ENCODE data around the gene LGALS7B. TPM values are rescaled to one million over a fixed set of nuclear protein-coding genes. Genes with fewer than 3 reads are reported as not detected.

Gene LGALS7B
- total RNA-seq, 4 donors from 2014 or later = 2.1 to 58.4 (median 9.8) TPM; not detected in 1

DNA sequence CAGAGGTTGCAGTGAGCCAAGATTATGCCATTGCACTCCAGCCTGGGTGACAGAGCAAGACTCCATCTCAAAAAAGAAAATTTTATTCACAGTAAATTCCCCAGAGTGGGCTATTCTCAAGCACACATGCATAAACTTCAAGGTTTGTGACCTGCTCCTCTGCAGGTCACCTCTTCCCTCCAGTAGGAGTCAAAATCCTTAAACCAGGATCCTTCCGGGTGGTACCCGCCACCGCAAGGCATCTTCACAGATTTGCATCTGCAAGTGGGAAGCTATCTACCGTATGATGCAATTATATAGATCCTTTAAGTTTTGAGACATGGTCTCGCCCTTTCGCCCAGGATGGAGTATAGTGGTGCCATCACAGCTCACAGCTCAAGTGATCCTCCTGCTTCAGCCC lies 45.6 kb downstream of the LGALS7B start:
- Histone ChIP-seq H3K27ac (peak overlapping the region in 3 of 4 donors; percentile 60 to 95 (median 62)), H3K4me1 (peaks cover 0 to 53% (median 10%) of the 10 kb centered on the region in 3 donors), H3K27me3 (no peaks in the 10 kb centered on the region), H3K36me3 (peaks cover 0 to 58% of the 10 kb centered on the region in 2 donors), H3K4me3 (no peak overlapping the region), H3K9me3 (no peaks in the 10 kb centered on the region)
- TF ChIP-seq POLR2AphosphoS5 (IDR thresholded peaks at IDR 0.05) (no peak), EP300 (IDR thresholded peaks at IDR 0.05) (no peak), POLR2A (IDR thresholded peaks at IDR 0.05) (no peak)
- TF ChIP-seq, protein P1, sequence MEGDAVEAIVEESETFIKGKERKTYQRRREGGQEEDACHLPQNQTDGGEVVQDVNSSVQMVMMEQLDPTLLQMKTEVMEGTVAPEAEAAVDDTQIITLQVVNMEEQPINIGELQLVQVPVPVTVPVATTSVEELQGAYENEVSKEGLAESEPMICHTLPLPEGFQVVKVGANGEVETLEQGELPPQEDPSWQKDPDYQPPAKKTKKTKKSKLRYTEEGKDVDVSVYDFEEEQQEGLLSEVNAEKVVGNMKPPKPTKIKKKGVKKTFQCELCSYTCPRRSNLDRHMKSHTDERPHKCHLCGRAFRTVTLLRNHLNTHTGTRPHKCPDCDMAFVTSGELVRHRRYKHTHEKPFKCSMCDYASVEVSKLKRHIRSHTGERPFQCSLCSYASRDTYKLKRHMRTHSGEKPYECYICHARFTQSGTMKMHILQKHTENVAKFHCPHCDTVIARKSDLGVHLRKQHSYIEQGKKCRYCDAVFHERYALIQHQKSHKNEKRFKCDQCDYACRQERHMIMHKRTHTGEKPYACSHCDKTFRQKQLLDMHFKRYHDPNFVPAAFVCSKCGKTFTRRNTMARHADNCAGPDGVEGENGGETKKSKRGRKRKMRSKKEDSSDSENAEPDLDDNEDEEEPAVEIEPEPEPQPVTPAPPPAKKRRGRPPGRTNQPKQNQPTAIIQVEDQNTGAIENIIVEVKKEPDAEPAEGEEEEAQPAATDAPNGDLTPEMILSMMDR (IDR thresholded peaks at IDR 0.05) = no peak
- no peak for ATAC-seq
- WGBS, 2 donors (ENCODE audit: low coverage in 1 of 2) = 93 to 95% methylated on average over 3 to 6 of the region's 6 CpGs

DNA sequence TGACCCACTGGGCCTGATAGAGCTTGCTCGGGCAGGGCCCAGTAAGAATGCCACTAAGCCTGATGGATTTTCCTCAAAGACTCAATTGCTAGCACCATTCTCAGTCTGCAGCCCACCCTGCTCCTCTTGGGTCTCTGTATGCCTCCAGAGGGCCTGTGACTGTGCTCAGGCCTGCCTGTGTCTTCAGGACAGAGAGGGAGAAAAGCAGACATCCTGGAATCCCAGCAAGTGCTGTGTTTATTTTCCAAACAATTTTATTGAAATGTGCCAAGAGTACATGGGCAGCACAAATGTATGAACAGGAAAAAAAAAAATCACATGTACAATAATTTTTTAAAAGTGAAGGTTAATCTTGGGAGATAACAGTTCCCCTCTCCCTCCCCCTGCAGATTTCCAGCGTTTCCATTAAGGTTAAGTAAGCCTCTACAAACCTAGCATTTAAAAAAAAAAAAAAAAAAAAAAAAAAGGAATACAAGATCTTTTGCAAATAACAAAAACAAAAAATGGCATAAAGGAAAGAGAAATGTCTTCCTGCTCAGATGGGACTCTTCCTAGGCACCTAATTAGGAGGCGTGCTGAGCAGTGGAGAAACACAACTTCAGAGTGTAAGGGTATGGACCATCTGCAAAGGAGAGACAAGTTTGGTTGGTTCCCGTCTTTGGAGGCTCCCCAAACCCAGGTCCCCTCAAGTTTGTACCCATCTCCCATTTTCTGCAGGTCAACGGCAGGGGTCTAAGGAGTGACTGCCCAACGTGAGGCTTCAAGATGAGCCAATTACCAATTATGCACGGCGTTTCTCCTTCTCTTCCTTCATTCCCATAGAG lies 47.4 kb downstream of the LGALS7B start:
- 60% methylated on average over 7 of the region's 8 CpGs for WGBS, 2 donors (ENCODE audit: low coverage in 1 of 2)
- H3K36me3 ChIP-seq = peaks cover 0 to 68% of the 10 kb centered on the region in 2 donors
- H3K27me3 ChIP-seq = no peaks in the 10 kb centered on the region
- peak overlapping the region in 3 of 4 donors; percentile 60 to 95 (median 62) for H3K27ac ChIP-seq
- H3K4me3 ChIP-seq = no peak overlapping the region
- peak; percentile 5 for TF ChIP-seq POLR2AphosphoS5 (IDR thresholded peaks at IDR 0.05)
- TF ChIP-seq, protein P1 (IDR thresholded peaks at IDR 0.05) = no peak
- H3K9me3 ChIP-seq = no peaks in the 10 kb centered on the region
- ATAC-seq = no peak
- peaks cover 0 to 45% (median 3%) of the 10 kb centered on the region in 3 donors for H3K4me1 ChIP-seq

DNA sequence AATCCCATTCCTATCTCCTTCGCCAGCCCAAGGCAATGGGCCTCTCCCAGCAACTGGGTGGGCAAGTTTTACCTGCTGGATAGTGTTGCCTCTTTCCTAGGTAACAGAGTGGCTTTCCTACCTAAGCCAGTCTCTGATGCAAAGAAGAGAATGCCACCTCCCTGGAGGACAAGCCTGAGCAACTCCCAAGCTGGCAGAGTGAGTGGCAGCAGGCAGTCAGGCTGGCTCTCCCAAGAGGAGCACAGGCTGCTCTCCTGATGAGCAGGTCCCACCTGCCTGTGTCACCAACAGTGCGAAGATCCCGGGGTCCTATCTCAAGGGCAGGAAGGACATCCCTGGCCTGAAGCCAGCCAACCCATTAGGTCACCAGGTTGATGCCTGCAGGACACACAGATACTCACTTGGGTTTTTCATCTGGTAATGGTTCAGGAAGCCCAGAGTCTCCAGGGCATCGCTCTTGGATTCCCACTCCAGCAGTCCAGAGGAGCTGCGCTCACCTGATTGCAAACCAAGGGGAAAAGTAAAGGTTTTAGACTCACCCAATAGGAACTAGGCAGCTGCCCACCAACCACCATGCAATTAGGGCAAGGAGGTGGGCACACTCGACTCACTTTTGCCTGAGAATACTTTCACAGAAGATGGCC lies 48.1 kb downstream of the LGALS7B start:
- H3K9me3 ChIP-seq = no peaks in the 10 kb centered on the region
- ATAC-seq = no peak
- H3K4me1 ChIP-seq = peaks cover 0 to 44% (median 3%) of the 10 kb centered on the region in 3 donors
- WGBS, 2 donors (ENCODE audit: low coverage in 1 of 2) = 85% methylated on average over 2 of the region's 6 CpGs; no CpG with 5 or more reads in 1 of the 2 donors
- H3K4me3 ChIP-seq = no peak overlapping the region
- H3K27me3 ChIP-seq = no peaks in the 10 kb centered on the region
- peaks cover 0 to 75% of the 10 kb centered on the region in 2 donors for H3K36me3 ChIP-seq
- TF ChIP-seq POLR2A (IDR thresholded peaks at IDR 0.05) (no peak), EP300 (IDR thresholded peaks at IDR 0.05) (no peak), POLR2AphosphoS5 (IDR thresholded peaks at IDR 0.05) (no peak)
- TF ChIP-seq, protein P1 (IDR thresholded peaks at IDR 0.05) = no peak
- peak overlapping the region in 2 of 4 donors; percentile 7 to 38 for H3K27ac ChIP-seq

DNA sequence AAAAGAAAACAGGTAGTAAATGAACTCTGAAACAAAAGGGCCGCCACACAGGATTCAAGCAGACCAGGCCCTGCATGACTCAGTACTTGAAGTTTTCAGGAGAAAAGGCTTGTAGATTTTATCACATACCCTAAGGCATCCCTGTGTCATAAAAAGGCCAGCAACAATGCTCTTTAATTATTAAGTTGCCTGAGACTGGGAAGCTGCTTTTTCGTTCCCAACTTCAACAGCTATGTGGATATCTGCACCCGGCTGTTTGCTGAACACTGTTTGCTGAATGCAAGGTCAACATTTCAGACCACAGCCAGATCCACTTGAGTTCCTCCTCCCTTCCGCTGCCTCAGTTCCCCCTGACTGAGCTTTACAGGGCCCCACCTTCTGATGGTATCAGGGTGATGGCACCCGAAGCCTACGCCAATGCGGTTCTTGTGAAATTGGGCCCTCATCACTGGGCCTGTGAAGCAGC lies 48.7 kb downstream of the LGALS7B start:
- Histone ChIP-seq H3K27me3 (no peaks in the 10 kb centered on the region), H3K27ac (peak overlapping the region in 1 of 4 donors; percentile 38), H3K36me3 (peaks cover 0 to 81% of the 10 kb centered on the region in 2 donors), H3K9me3 (no peaks in the 10 kb centered on the region), H3K4me3 (no peak overlapping the region), H3K4me1 (peaks cover 0 to 42% (median 0%) of the 10 kb centered on the region in 3 donors)
- WGBS, 2 donors (ENCODE audit: low coverage in 1 of 2) = 88 to 93% methylated on average over 3 to 4 of the region's 7 CpGs
- no peak for ATAC-seq
- TF ChIP-seq POLR2A (IDR thresholded peaks at IDR 0.05) (no peak), EP300 (IDR thresholded peaks at IDR 0.05) (no peak), POLR2AphosphoS5 (IDR thresholded peaks at IDR 0.05) (no peak)
- TF ChIP-seq, protein P1 (IDR thresholded peaks at IDR 0.05) = no peak
